K562 (cell line): ENCODE data around the gene TLL1. TPM values are rescaled to one million over a fixed set of nuclear protein-coding genes. Genes with fewer than 3 reads are reported as not detected.

Experiments used
- CBX1 ChIP-seq: sonication (generic); IDR thresholded peaks from 2 replicates; pipeline ENCODE4 v1.6.1; 2016; ENCODE audit warnings: antibody characterized with exemption, low read depth, mild to moderate bottlenecking
- ELF2 ChIP-seq: fragments of 250-450 bp; sonication (Bioruptor Pico); IDR thresholded peaks from 2 replicates; pipeline ENCODE4 v1.5.0; 2021; ENCODE audit warnings: mild to moderate bottlenecking
- ETS1 ChIP-seq: conservative IDR thresholded peaks from 2 replicates; pipeline ENCODE4 v1.6.1; 2011; ENCODE audit warnings: low read depth, mild to moderate bottlenecking, low read length; ENCODE audit not compliant: control insufficient read depth
- ETV1 ChIP-seq: fragments of 450-650 bp; conservative IDR thresholded peaks from 2 replicates; pipeline ENCODE4 v1.6.1; 2016; ENCODE audit warnings: missing genetic modification characterization, control low read depth, low read depth, missing compliant biosample characterization
- HMBOX1 ChIP-seq: sonication (generic); IDR thresholded peaks from 2 replicates; pipeline ENCODE4 v1.6.1; 2016
- HMG20A ChIP-seq: fragments of 450-650 bp; formaldehyde crosslinking; conservative IDR thresholded peaks from 2 replicates; pipeline ENCODE4 v1.4.0; 2020; ENCODE audit warnings: mild to moderate bottlenecking, mixed read lengths
- KAT2B ChIP-seq: IDR thresholded peaks from one replicate; pipeline ENCODE4 v1.6.1; 2012; ENCODE audit warnings: low read depth, mild to moderate bottlenecking, control low read depth, inconsistent platforms, low read length, moderate library complexity
- MITF ChIP-seq: IDR thresholded peaks from 2 replicates; pipeline ENCODE4 v1.6.1; 2014; ENCODE audit warnings: antibody characterized with exemption
- PCBP2 ChIP-seq: fragments of 200-400 bp; formaldehyde crosslinking; IDR thresholded peaks from 2 replicates; pipeline ENCODE4 v1.6.1; 2018; ENCODE audit warnings: low read length, low read depth, mild to moderate bottlenecking, moderate library complexity; ENCODE audit not compliant: poor library complexity, severe bottlenecking
- PPARD ChIP-seq: fragments of 250-450 bp; sonication (Bioruptor Pico); IDR thresholded peaks from 2 replicates; pipeline ENCODE4 v1.8.0; 2022; ENCODE audit warnings: inconsistent platforms, mild to moderate bottlenecking, moderate library complexity
- polyA plus RNA-seq, 8 experiments: library from polyadenylated mRNA; depleted of rRNA in 4 of 8; stranded (reverse) in 5 of 8; unstranded in 3 of 8; fragments of >200 nt; fragmentation: Nextera tagmentation in 2 of 8; fragmentation: Illumina TruSeq in 1 of 8; extraction: Ambion mirVana in 2 of 8; extraction: Trizol in 1 of 8; gene quantifications; 2 replicates each; pipeline versions ENCODE4 v1.2.1 to v1.2.3, GENCODE V29; 2011 to 2014; ENCODE audit warnings: inconsistent platforms in 1 of 8, missing spikeins in 1 of 8
- total RNA-seq, 7 experiments: library from RNA; depleted of rRNA in 6 of 7; stranded (reverse); fragments of >200 nt in 6 of 7; fragmentation: Illumina TruSeq in 2 of 7; extraction: Trizol in 2 of 7; gene quantifications; 2 replicates each; pipeline versions ENCODE4 v1.2.1 to v1.2.3, GENCODE V29; 2011 to 2021; ENCODE audit warnings: low replicate concordance in 1 of 7

Gene TLL1
- total and polyA plus RNA-seq, 9 of the 15 experiments (the other 6 are each of a cell fraction or from before 2014, with no cell fraction given) = not detected

- TF ChIP-seq ELF2 (CRISPR knock-in tag) (no peak), ETS1 (no peak), HMG20A (no peak), PPARD (CRISPR knock-in tag) (no peak), KAT2B (no peak), MITF (no peak), PCBP2 (no peak), ETV1 (tag) (no peak), HMBOX1 (no peak), CBX1 (no peak)
Observed at GRCh38 chr4:166091146-166091545, 218.1 kb downstream of the TLL1 start (continued).
